Liver (tissue), 9 donors: ENCODE data around the gene CLNS1A. TPM values are rescaled to one million over a fixed set of nuclear protein-coding genes. Genes with fewer than 3 reads are reported as not detected.
A peak's percentile ranks its signal among the peaks of the same experiment; 100 is the strongest.

Experiments used
- DNase-seq: peaks from one replicate; pipeline ENCODE4 v3.0.0-alpha.2; 2017; ENCODE audit warnings: low spot score
- H3K27ac ChIP-seq, 2 donors: one replicate each; pipeline ENCODE4 v1.7.0; 2013; ENCODE audit warnings: inconsistent platforms in 2 of 2, low read length in 2 of 2, control low read depth in 1 of 2, low read depth in 1 of 2, mild to moderate bottlenecking in 1 of 2
- H3K27me3 ChIP-seq, 4 donors: one replicate each; pipeline versions ENCODE4 v1.6.1 to v1.7.0; 2013; ENCODE audit warnings: low read length in 3 of 4, inconsistent platforms in 1 of 4, mild to moderate bottlenecking in 1 of 4, moderate library complexity in 1 of 4; ENCODE audit not compliant: control insufficient read depth in 4 of 4, insufficient read depth in 4 of 4
- H3K36me3 ChIP-seq, 4 donors: one replicate each; pipeline versions ENCODE4 v1.6.1 to v1.7.0; 2013; ENCODE audit warnings: low read length in 3 of 4, mild to moderate bottlenecking in 3 of 4, low read depth in 1 of 4, moderate library complexity in 1 of 4; ENCODE audit not compliant: control insufficient read depth in 4 of 4, insufficient read depth in 3 of 4
- H3K4me1 ChIP-seq, 4 donors: one replicate each; pipeline versions ENCODE4 v1.6.1 to v1.7.0; 2013; ENCODE audit warnings: low read length in 3 of 4, mild to moderate bottlenecking in 3 of 4, moderate library complexity in 1 of 4; ENCODE audit not compliant: control insufficient read depth in 4 of 4, insufficient read depth in 4 of 4
- H3K4me3 ChIP-seq, 3 donors: one replicate each; pipeline versions ENCODE4 v1.6.1 to v1.7.0; 2013; ENCODE audit warnings: low read length in 3 of 3, control low read depth in 1 of 3, low read depth in 1 of 3, mild to moderate bottlenecking in 1 of 3
- H3K9ac ChIP-seq, 2 donors: one replicate each; pipeline ENCODE4 v1.7.0; 2013; ENCODE audit warnings: low read length in 2 of 2, mild to moderate bottlenecking in 2 of 2, moderate library complexity in 2 of 2, control low read depth in 1 of 2, low read depth in 1 of 2
- H3K9me3 ChIP-seq, 4 donors: one replicate each; pipeline versions ENCODE4 v1.6.1 to v1.7.0; 2013; ENCODE audit warnings: low read length in 3 of 4; ENCODE audit not compliant: control insufficient read depth in 4 of 4
- ATF3 ChIP-seq: IDR thresholded peaks from 2 replicates; pipeline ENCODE4 v1.6.1; 2016; ENCODE audit warnings: antibody characterized with exemption
- CTCF ChIP-seq: fragments of 150-350 bp; IDR thresholded peaks from 2 replicates; pipeline ENCODE4 v1.5.1; 2017; ENCODE audit warnings: improper control_type of control experiment, low read depth, low read length; ENCODE audit not compliant: missing input control
- FOXA1 ChIP-seq: IDR thresholded peaks from 2 replicates; pipeline ENCODE4 v1.6.1; 2016; ENCODE audit warnings: antibody characterized with exemption
- GABPA ChIP-seq, 2 donors: IDR thresholded peaks in 1 of 2; conservative IDR thresholded peaks in 1 of 2; 2 replicates each; pipeline ENCODE4 v1.6.1; 2016; ENCODE audit warnings: antibody characterized with exemption in 2 of 2, mild to moderate bottlenecking in 1 of 2, moderate library complexity in 1 of 2
- HNF4A ChIP-seq, 2 donors: conservative IDR thresholded peaks; 2 replicates each; pipeline ENCODE4 v1.6.1; 2016; ENCODE audit warnings: antibody characterized with exemption in 2 of 2, mild to moderate bottlenecking in 2 of 2
- HNF4G ChIP-seq: IDR thresholded peaks from 2 replicates; pipeline ENCODE4 v1.6.1; 2016; ENCODE audit warnings: antibody characterized with exemption
- MAX ChIP-seq: IDR thresholded peaks from 2 replicates; pipeline ENCODE4 v1.6.1; 2016; ENCODE audit warnings: antibody characterized with exemption
- NR2F2 ChIP-seq: IDR thresholded peaks from 2 replicates; pipeline ENCODE4 v1.6.1; 2016; ENCODE audit warnings: antibody characterized with exemption
- RAD21 ChIP-seq, 2 donors: IDR thresholded peaks; 2 replicates each; pipeline ENCODE4 v1.6.1; 2016; ENCODE audit warnings: antibody characterized with exemption in 2 of 2, mild to moderate bottlenecking in 2 of 2
- REST ChIP-seq: IDR thresholded peaks from 2 replicates; pipeline ENCODE4 v1.6.1; 2016; ENCODE audit warnings: antibody characterized with exemption, mild to moderate bottlenecking
- RXRA ChIP-seq, 2 donors: IDR thresholded peaks; 2 replicates each; pipeline ENCODE4 v1.6.1; 2017 to 2018; ENCODE audit warnings: antibody characterized with exemption in 2 of 2, mild to moderate bottlenecking in 1 of 2
- SP1 ChIP-seq: IDR thresholded peaks from 2 replicates; pipeline ENCODE4 v1.6.1; 2018; ENCODE audit warnings: antibody characterized with exemption, mild to moderate bottlenecking
- TAF1 ChIP-seq: conservative IDR thresholded peaks from 2 replicates; pipeline ENCODE4 v1.6.1; 2016; ENCODE audit warnings: antibody characterized with exemption, mild to moderate bottlenecking
- YY1 ChIP-seq: IDR thresholded peaks from 2 replicates; pipeline ENCODE4 v1.6.1; 2016; ENCODE audit warnings: antibody characterized with exemption, mild to moderate bottlenecking
- WGBS: extraction: QIAGEN DNeasy Blood & Tissue Kit; methylation state at CpG from one replicate; pipeline ENCODE4 v1.1.7; 2013; 5-methylcytosine and 5-hydroxymethylcytosine counted together
- polyA plus RNA-seq, 2 donors: library from polyadenylated mRNA; stranded (reverse) in 1 of 2; unstranded in 1 of 2; fragments of 200-250 nt in 1 of 2; fragments of >200 nt in 1 of 2; fragmentation: Nextera tagmentation in 1 of 2; extraction: Ambion mirVana in 1 of 2; gene quantifications; one replicate each; pipeline versions ENCODE4 v1.2.1 to v1.2.3, GENCODE V29; 2013 to 2015
- total RNA-seq, 2 donors: library from RNA; depleted of rRNA; stranded (reverse); fragments of >200 nt; gene quantifications; one replicate each; pipeline ENCODE4 v1.2.3, GENCODE V29; 2014
- TF ChIP-seq, protein P1 (sequence below): IDR thresholded peaks from 2 replicates; pipeline ENCODE4 v1.6.1; 2016; ENCODE audit warnings: antibody characterized with exemption
- donor health status: healthy.
- donor health status: healthy.
- donor health status: healthy.
- donor health status: healthy.
- donor health status: healthy.

CLNS1A gene
- 10 to 100 TPM; 53.5 to 92.8 TPM for total RNA-seq
- 10 to 100 TPM; 40.4 to 87.5 TPM for polyA plus RNA-seq

- H3K27me3 ChIP-seq: no peaks in the 10 kb centered on the region
- TF ChIP-seq HNF4A (conservative IDR thresholded peaks at IDR 0.05) (peak; percentile 40 to 78), MAX (peak; percentile 36), NR2F2 (peak; percentile 37), REST (peak; percentile 77), FOXA1 (no peak), GABPA (IDR thresholded peaks at IDR 0.05 in 1 of 2, conservative IDR thresholded peaks at IDR 0.05 in 1 of 2) (peak; percentile 82 to 97), ATF3 (peak; percentile 11), CTCF (no peak), YY1 (peak; percentile 93), TAF1 (peak; percentile 95), RXRA (IDR thresholded peaks at IDR 0.05) (peak; percentile 50 to 82), SP1 (peak; percentile 44), RAD21 (IDR thresholded peaks at IDR 0.05) (peak in 1 of 2 donors; percentile 48), HNF4G (peak; percentile 38)
- TF ChIP-seq, protein P1, sequence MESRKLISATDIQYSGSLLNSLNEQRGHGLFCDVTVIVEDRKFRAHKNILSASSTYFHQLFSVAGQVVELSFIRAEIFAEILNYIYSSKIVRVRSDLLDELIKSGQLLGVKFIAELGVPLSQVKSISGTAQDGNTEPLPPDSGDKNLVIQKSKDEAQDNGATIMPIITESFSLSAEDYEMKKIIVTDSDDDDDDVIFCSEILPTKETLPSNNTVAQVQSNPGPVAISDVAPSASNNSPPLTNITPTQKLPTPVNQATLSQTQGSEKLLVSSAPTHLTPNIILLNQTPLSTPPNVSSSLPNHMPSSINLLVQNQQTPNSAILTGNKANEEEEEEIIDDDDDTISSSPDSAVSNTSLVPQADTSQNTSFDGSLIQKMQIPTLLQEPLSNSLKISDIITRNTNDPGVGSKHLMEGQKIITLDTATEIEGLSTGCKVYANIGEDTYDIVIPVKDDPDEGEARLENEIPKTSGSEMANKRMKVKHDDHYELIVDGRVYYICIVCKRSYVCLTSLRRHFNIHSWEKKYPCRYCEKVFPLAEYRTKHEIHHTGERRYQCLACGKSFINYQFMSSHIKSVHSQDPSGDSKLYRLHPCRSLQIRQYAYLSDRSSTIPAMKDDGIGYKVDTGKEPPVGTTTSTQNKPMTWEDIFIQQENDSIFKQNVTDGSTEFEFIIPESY: no peak
- peaks cover 1 to 36% (median 20%) of the 10 kb centered on the region in 4 donors for H3K4me1 ChIP-seq
- peak within 1 kb of the TSS; percentile 67 to 99 (median 85) for H3K4me3 ChIP-seq
- H3K27ac ChIP-seq: peak within 1 kb of the TSS; percentile 82 to 85
- H3K36me3 ChIP-seq: peaks cover 0 to 3% (median 0%) of the 10 kb centered on the region in 4 donors
- under 1% methylated on average over 41 of the region's 41 CpGs for WGBS
- peak within 1 kb of the TSS; percentile 39 to 95 for H3K9ac ChIP-seq
- H3K9me3 ChIP-seq: no peaks in the 10 kb centered on the region
- DNase-seq: peak; percentile 80
Measured at GRCh38 chr11:77637345-77638165, at the start of gene CLNS1A. Gene CLNS1A (minus strand): TSS chr11:77637794. CDS start chr11:77637714, 80 bp downstream.
